Cardiac fibroblast (primary cell): ENCODE results near the gene USB1.

ENCODE experiments used
- DNase-seq, 2 donors: peaks; one replicate each; pipeline versions ENCODE4 v3.0.0 to v3.0.0-alpha.2; 2010; ENCODE audit warnings: low read depth in 2 of 2
- H3K4me3 ChIP-seq, 2 donors: replicated peaks in 1 of 2; 1 replicate in 1 of 2; 2 replicates in 1 of 2; pipeline ENCODE4 v1.5.1; 2011; ENCODE audit warnings: low read depth in 2 of 2, low read length in 2 of 2, mild to moderate bottlenecking in 2 of 2, moderate library complexity in 1 of 2
- CTCF ChIP-seq: IDR thresholded peaks from one replicate; pipeline ENCODE4 v1.5.1; 2011; ENCODE audit warnings: low read depth, mild to moderate bottlenecking, low read length, inconsistent platforms

The USB1 gene

GRCh38 chr16:58021661-58022551, 20.7 kb downstream of the USB1 start:
- H3K4me3 ChIP-seq: no peak overlapping the region
- peak; percentile 27 to 62 for DNase-seq
- no peak for TF ChIP-seq CTCF

GRCh38 chr16:58022601-58023371, 21.6 kb downstream of the USB1 start:
- no peak overlapping the region for H3K4me3 ChIP-seq
- DNase-seq: peak; percentile 68 to 79
- no peak for TF ChIP-seq CTCF

GRCh38 chr16:58024486-58025350, 23.5 kb downstream of the USB1 start:
- H3K4me3 ChIP-seq: peak overlapping the region; percentile 56 to 61
- peak in 1 of 2 donors; percentile 21 for DNase-seq
- no peak for TF ChIP-seq CTCF

- peak within 1 kb of the TSS; percentile 56 to 61 for H3K4me3 ChIP-seq
These were observed 24.3 kb downstream of the USB1 start, which contains the start of gene MMP15 for GRCh38 chr16:58025351-58026138. Gene MMP15, plus strand, starts transcription at chr16:58025754. Its CDS starts 597 bp downstream, at chr16:58026351.

GRCh38 chr16:58026139-58026704, 25.0 kb downstream of the USB1 start:
- H3K4me3 ChIP-seq: peak overlapping the region; percentile 56 to 61
- DNase-seq: peak; percentile 56 to 57
- TF ChIP-seq CTCF: no peak

More at GRCh38 chr16:58025351-58026138, 24.3 kb downstream of the USB1 start, which contains the start of gene MMP15:
- no peak for TF ChIP-seq CTCF
- DNase-seq: peak; percentile 63 to 64
